ENCODE results near the gene ASRGL1.

DNA sequence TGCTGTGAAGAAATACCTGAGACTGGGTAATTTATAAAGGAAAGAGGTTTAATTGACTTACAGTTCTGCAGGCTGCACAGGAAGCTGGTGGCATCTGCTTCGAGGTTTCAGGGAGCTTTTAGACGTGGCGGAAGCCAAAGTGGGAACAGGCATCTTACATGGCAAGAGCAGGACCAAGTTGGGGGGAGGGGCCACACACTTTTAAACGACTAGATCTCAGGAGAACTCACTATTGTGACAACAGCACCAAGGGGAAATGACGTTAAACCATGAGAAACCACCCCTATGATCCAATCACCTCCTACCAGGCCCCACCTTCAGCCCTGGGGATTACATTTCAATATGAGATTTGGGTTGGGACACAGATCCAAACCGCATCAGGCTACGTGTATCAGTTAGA, 27.3 kb upstream of the ASRGL1 start:
- TF ChIP-seq, protein P1, sequence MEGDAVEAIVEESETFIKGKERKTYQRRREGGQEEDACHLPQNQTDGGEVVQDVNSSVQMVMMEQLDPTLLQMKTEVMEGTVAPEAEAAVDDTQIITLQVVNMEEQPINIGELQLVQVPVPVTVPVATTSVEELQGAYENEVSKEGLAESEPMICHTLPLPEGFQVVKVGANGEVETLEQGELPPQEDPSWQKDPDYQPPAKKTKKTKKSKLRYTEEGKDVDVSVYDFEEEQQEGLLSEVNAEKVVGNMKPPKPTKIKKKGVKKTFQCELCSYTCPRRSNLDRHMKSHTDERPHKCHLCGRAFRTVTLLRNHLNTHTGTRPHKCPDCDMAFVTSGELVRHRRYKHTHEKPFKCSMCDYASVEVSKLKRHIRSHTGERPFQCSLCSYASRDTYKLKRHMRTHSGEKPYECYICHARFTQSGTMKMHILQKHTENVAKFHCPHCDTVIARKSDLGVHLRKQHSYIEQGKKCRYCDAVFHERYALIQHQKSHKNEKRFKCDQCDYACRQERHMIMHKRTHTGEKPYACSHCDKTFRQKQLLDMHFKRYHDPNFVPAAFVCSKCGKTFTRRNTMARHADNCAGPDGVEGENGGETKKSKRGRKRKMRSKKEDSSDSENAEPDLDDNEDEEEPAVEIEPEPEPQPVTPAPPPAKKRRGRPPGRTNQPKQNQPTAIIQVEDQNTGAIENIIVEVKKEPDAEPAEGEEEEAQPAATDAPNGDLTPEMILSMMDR (IDR thresholded peaks at IDR 0.05), result no peak
- TF ChIP-seq POLR2A (IDR thresholded peaks at IDR 0.05), result no peak
